ENCODE data around the gene NTRK2.
A peak's percentile ranks its signal among the peaks of the same experiment; 100 is the strongest.

NTRK2 gene

GRCh38 chr9:84736536-84736935, 67.0 kb downstream of the NTRK2 start:
- Histone ChIP-seq H4K20me1 (no peaks in the 10 kb centered on the region), H3K27ac (no peak overlapping the region), H3K4me2 (no peak overlapping the region), H3K4me3 (no peak overlapping the region), H3K27me3 (no peaks in the 10 kb centered on the region), H3K36me3 (no peaks in the 10 kb centered on the region), H3K4me1 (no peaks in the 10 kb centered on the region), H3K9ac (no peak overlapping the region), H3K9me3 (replicated peaks in 1 of 11) (no peaks in the 10 kb centered on the region)
- TF ChIP-seq Cebpa-rat (IDR thresholded peaks at IDR 0.05) = no peak

- Histone ChIP-seq H3K27me3 (no peaks in the 10 kb centered on the region), H4K20me1 (no peaks in the 10 kb centered on the region), H3K4me3 (no peak overlapping the region), H3K27ac (no peak overlapping the region), H3K9me3 (replicated peaks in 1 of 11) (no peaks in the 10 kb centered on the region), H3K9ac (no peak overlapping the region), H3K4me2 (no peak overlapping the region), H3K4me1 (no peaks in the 10 kb centered on the region), H3K36me3 (no peaks in the 10 kb centered on the region)
- TF ChIP-seq Cebpa-rat (IDR thresholded peaks at IDR 0.05) = no peak
These were observed 68.8 kb downstream of the NTRK2 start for GRCh38 chr9:84738353-84738752.

- Histone ChIP-seq H3K27ac (no peak overlapping the region), H3K4me2 (no peak overlapping the region), H3K9me3 (replicated peaks in 1 of 11) (no peaks in the 10 kb centered on the region), H4K20me1 (no peaks in the 10 kb centered on the region), H3K4me1 (no peaks in the 10 kb centered on the region; a peak in 1 of 20 replicates), H3K36me3 (no peaks in the 10 kb centered on the region), H3K4me3 (no peak overlapping the region), H3K27me3 (no peaks in the 10 kb centered on the region), H3K9ac (no peak overlapping the region)
- no peak for TF ChIP-seq Cebpa-rat (IDR thresholded peaks at IDR 0.05)
These were observed 72.7 kb downstream of the NTRK2 start for GRCh38 chr9:84742261-84742660.

GRCh38 chr9:84744195-84744594, 74.7 kb downstream of the NTRK2 start:
- H3K9ac ChIP-seq = no peak overlapping the region
- H3K9me3 ChIP-seq (replicated peaks in 1 of 11) = no peaks in the 10 kb centered on the region
- H3K27ac ChIP-seq = no peak overlapping the region
- TF ChIP-seq Cebpa-rat (IDR thresholded peaks at IDR 0.05) = no peak
- no peaks in the 10 kb centered on the region for H4K20me1 ChIP-seq
- H3K27me3 ChIP-seq = no peaks in the 10 kb centered on the region
- no peak overlapping the region for H3K4me3 ChIP-seq
- peaks cover 10 to 19% (median 17%) of the 10 kb centered on the region in 10 experiments for H3K4me1 ChIP-seq
- H3K4me2 ChIP-seq = no peak overlapping the region
- H3K36me3 ChIP-seq = no peaks in the 10 kb centered on the region

GRCh38 chr9:84744726-84745125, 75.2 kb downstream of the NTRK2 start:
- H3K4me3 ChIP-seq = no peak overlapping the region
- no peaks in the 10 kb centered on the region for H3K9me3 ChIP-seq (replicated peaks in 1 of 11)
- H3K36me3 ChIP-seq = no peaks in the 10 kb centered on the region
- no peak overlapping the region for H3K4me2 ChIP-seq
- peaks cover 12 to 24% (median 20%) of the 10 kb centered on the region in 10 experiments for H3K4me1 ChIP-seq
- H3K27me3 ChIP-seq = no peaks in the 10 kb centered on the region
- H4K20me1 ChIP-seq = no peaks in the 10 kb centered on the region
- no peak overlapping the region for H3K27ac ChIP-seq
- no peak for TF ChIP-seq Cebpa-rat (IDR thresholded peaks at IDR 0.05)
- no peak overlapping the region for H3K9ac ChIP-seq

GRCh38 chr9:84748112-84748511, 78.6 kb downstream of the NTRK2 start:
- Histone ChIP-seq H3K27ac (peak overlapping the region in 10 of 11 experiments; percentile 16 to 74 (median 68); a peak in 18 of 22 replicates), H3K4me1 (peaks cover 29 to 50% (median 42%) of the 10 kb centered on the region in 10 experiments), H3K4me2 (peak overlapping the region; percentile 49 to 74 (median 65)), H3K9ac (peak overlapping the region in 4 of 11 experiments; percentile 25 to 58 (median 52); a peak in 6 of 22 replicates), H3K27me3 (0 out of 22 replicates have a peak, but pooled peaks cover 0 to 12% (median 0%) of the 10 kb centered on the region in 11 experiments), H4K20me1 (no peaks in the 10 kb centered on the region), H3K4me3 (no peak overlapping the region), H3K36me3 (no peaks in the 10 kb centered on the region), H3K9me3 (replicated peaks in 1 of 11) (no peaks in the 10 kb centered on the region)
- TF ChIP-seq Cebpa-rat (IDR thresholded peaks at IDR 0.05) = 0 out of 22 replicates have a peak, but pooled peaks of 1 of the 11 experiments have one; percentile 21

GRCh38 chr9:84750152-84750865, 80.8 kb downstream of the NTRK2 start:
- Histone ChIP-seq H3K4me2 (peak overlapping the region in 10 of 11 experiments; percentile 5 to 74 (median 38); a peak in 19 of 22 replicates), H3K4me1 (peaks cover 46 to 72% (median 61%) of the 10 kb centered on the region in 10 experiments), H4K20me1 (no peaks in the 10 kb centered on the region), H3K9ac (no peak overlapping the region), H3K36me3 (no peaks in the 10 kb centered on the region), H3K9me3 (replicated peaks in 1 of 11) (no peaks in the 10 kb centered on the region), H3K27me3 (peaks cover 0 to 19% (median 0%) of the 10 kb centered on the region in 11 experiments; a peak in 4 of 22 replicates), H3K27ac (peak overlapping the region in 6 of 11 experiments; percentile 13 to 74 (median 60); a peak in 7 of 22 replicates), H3K4me3 (no peak overlapping the region)
- TF ChIP-seq Cebpa-rat (IDR thresholded peaks at IDR 0.05) = peak in 2 of 11 experiments; percentile 41 to 44; a peak in 2 of 22 replicates

- Histone ChIP-seq H3K4me3 (no peak overlapping the region), H3K27me3 (peaks cover 0 to 19% (median 0%) of the 10 kb centered on the region in 11 experiments; a peak in 4 of 22 replicates), H3K9ac (no peak overlapping the region), H3K27ac (no peak overlapping the region), H3K9me3 (replicated peaks in 1 of 11) (no peaks in the 10 kb centered on the region), H3K4me1 (peaks cover 46 to 72% (median 61%) of the 10 kb centered on the region in 10 experiments), H3K36me3 (no peaks in the 10 kb centered on the region), H3K4me2 (peak overlapping the region in 7 of 11 experiments; percentile 16 to 66 (median 40); a peak in 14 of 22 replicates), H4K20me1 (no peaks in the 10 kb centered on the region)
- TF ChIP-seq Cebpa-rat (IDR thresholded peaks at IDR 0.05) = no peak
These were observed 82.4 kb downstream of the NTRK2 start for GRCh38 chr9:84751921-84752320.

GRCh38 chr9:84754461-84754860, 84.9 kb downstream of the NTRK2 start:
- peak overlapping the region; percentile 14 to 66 (median 44); a peak in 20 of 22 replicates for H3K4me2 ChIP-seq

More at GRCh38 chr9:84754461-84754860, 84.9 kb downstream of the NTRK2 start:
- no peak overlapping the region; a peak in 1 of 22 replicates for H3K9ac ChIP-seq
- no peaks in the 10 kb centered on the region for H3K9me3 ChIP-seq (replicated peaks in 1 of 11)
- no peak overlapping the region for H3K4me3 ChIP-seq
- H3K27ac ChIP-seq = no peak overlapping the region
- peaks cover 0 to 19% (median 0%) of the 10 kb centered on the region in 11 experiments; a peak in 4 of 22 replicates for H3K27me3 ChIP-seq
- no peaks in the 10 kb centered on the region for H4K20me1 ChIP-seq
- peaks cover 30 to 51% (median 45%) of the 10 kb centered on the region in 10 experiments for H3K4me1 ChIP-seq
- no peaks in the 10 kb centered on the region for H3K36me3 ChIP-seq
- TF ChIP-seq Cebpa-rat (IDR thresholded peaks at IDR 0.05) = no peak

Data from BLaER1 treated with 17β-estradiol and CSF1 and Interleukin-3, amounts not matched to agents 10 nM and 100 nM (cell line).